GM06990 (cell line): Measurements from ENCODE around the gene TNFAIP8L1.

Experiments used
- DNase-seq: peaks from one replicate; pipeline ENCODE4 v3.0.0-alpha.2; 2011; ENCODE audit not compliant: insufficient read length; ENCODE audit errors: extremely low read depth
- H3K27me3 ChIP-seq: replicated peaks from 2 replicates; pipeline ENCODE4 v1.6.0; 2011; ENCODE audit warnings: low read length; ENCODE audit not compliant: control insufficient read depth, insufficient read depth
- H3K36me3 ChIP-seq: 2 replicates; pipeline ENCODE4 v1.5.1; 2011; ENCODE audit warnings: low read length; ENCODE audit not compliant: control insufficient read depth, insufficient read depth
- H3K4me3 ChIP-seq: replicated peaks from 2 replicates; pipeline ENCODE4 v1.5.1; 2011; ENCODE audit warnings: low read depth, mild to moderate bottlenecking, control low read depth, low read length
- TF ChIP-seq, protein P1 (sequence below): IDR thresholded peaks from 2 replicates; pipeline ENCODE4 v1.5.1; 2011; ENCODE audit warnings: low read length, control low read depth, mild to moderate bottlenecking, inconsistent platforms; ENCODE audit not compliant: insufficient read depth, poor library complexity, severe bottlenecking

Gene TNFAIP8L1

DNA sequence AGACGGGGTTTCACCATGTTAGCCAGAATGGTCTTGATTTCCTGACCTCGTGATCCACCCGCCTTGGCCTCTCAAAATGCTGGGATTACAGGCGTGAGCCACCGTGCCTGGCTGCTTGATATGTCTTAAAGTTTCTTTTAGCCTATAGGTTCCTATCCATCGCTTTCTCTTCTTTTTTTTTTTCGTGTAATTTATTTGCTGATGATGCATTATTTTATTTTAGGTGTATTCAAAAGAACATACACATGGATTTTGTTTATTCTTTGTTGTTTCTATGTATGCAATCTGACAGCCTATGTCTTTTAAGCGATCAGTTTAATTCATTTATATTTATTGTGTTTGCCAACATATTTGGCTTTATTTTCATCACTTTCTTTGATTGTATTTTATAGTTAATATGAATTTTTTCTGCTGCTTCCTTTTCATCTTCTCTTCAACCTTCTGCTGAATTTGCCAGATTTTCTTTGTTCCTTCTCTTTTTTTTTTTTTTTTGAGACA lies 26.0 kb upstream of the TNFAIP8L1 start:
- no peaks in the 10 kb centered on the region; the same call in 1 of the 2 replicates for H3K27me3 ChIP-seq
- no peak for DNase-seq
- TF ChIP-seq, protein P1, sequence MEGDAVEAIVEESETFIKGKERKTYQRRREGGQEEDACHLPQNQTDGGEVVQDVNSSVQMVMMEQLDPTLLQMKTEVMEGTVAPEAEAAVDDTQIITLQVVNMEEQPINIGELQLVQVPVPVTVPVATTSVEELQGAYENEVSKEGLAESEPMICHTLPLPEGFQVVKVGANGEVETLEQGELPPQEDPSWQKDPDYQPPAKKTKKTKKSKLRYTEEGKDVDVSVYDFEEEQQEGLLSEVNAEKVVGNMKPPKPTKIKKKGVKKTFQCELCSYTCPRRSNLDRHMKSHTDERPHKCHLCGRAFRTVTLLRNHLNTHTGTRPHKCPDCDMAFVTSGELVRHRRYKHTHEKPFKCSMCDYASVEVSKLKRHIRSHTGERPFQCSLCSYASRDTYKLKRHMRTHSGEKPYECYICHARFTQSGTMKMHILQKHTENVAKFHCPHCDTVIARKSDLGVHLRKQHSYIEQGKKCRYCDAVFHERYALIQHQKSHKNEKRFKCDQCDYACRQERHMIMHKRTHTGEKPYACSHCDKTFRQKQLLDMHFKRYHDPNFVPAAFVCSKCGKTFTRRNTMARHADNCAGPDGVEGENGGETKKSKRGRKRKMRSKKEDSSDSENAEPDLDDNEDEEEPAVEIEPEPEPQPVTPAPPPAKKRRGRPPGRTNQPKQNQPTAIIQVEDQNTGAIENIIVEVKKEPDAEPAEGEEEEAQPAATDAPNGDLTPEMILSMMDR: no peak

DNA sequence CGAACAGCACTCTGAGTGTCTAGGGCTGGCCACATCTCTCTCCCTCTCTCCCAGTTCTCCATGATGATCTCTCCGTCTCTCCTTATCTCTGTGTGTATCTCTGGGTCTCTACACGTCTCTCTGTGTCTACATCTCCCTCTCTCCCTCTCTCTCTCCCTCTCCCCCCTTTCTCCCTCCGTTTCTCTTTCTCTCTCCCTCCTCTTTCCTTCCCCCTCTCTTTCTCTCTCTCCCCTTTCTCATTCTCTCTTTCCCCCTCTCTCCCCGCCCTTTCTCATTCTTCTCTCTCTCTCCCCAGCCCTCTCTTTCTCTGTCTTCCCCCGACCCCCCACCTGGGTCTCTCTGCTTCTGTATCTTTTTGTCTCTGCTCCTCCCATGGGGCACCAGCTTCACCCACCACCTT lies 21.3 kb upstream of the TNFAIP8L1 start:
- Histone ChIP-seq H3K27me3 (no peaks in the 10 kb centered on the region; the same call in 1 of the 2 replicates), H3K4me3 (no peak overlapping the region), H3K36me3 (no peaks in the 10 kb centered on the region)
- TF ChIP-seq, protein P1: no peak
- DNase-seq: no peak

More for the DNA sequence above, 26.0 kb upstream of the TNFAIP8L1 start:
- Histone ChIP-seq H3K36me3 (no peaks in the 10 kb centered on the region), H3K4me3 (no peak overlapping the region)

DNA sequence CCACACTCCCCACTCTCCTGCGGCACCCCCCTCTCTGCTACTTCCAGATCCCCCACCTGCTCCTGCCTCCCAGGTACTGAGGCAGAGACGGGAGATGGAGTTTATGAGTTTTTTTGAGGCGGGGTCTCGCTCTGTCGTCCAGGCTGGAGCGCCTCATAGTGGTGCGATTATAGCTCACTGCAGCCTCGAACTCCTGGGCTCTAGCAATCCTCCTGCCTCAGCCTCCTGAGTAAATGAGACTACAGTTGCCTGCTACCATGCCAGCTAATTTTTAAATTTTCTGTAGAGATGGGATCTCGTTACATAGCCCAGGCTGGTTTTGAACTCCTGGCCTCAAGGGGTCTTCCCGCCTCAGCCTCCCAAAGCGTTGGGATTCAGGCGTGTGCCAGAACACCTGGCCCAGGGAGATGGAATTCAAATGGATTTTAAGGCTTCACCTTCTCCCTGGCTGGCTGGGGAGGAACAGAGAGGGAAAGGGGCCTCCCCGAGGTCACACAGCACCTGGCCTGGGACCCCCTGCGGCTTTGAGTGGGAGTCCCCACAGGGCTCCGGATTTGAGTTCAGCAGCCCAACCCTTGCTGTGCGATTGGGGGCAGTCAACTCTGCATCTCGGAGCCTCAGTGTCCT lies 19.5 kb upstream of the TNFAIP8L1 start:
- TF ChIP-seq, protein P1: no peak

DNA sequence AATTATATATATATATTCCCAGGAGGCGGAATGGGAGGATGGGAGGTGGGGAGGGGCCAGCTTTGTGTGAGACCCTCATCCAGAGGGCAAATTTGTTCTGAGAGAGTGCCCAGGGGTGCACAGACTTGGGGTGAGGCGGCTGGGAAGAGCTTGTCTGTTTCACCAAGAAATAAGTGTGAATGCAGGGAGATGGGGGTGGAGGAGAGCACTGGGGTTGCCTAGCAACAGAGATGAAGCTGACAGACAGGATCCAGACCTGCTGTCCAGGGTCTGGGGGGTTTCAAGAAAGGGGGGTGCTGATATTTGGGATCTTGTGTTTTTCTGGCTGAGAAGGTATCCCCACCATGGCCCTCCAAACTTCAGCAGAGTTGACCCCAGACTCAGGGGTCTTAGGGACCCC lies 18.6 kb upstream of the TNFAIP8L1 start:
- TF ChIP-seq, protein P1: no peak
- H3K36me3 ChIP-seq: no peaks in the 10 kb centered on the region
- H3K4me3 ChIP-seq: no peak overlapping the region
- DNase-seq: no peak
- H3K27me3 ChIP-seq: no peaks in the 10 kb centered on the region

More for the DNA sequence above, 19.5 kb upstream of the TNFAIP8L1 start:
- H3K4me3 ChIP-seq: no peak overlapping the region
- H3K27me3 ChIP-seq: no peaks in the 10 kb centered on the region
- no peaks in the 10 kb centered on the region for H3K36me3 ChIP-seq
- DNase-seq: no peak

DNA sequence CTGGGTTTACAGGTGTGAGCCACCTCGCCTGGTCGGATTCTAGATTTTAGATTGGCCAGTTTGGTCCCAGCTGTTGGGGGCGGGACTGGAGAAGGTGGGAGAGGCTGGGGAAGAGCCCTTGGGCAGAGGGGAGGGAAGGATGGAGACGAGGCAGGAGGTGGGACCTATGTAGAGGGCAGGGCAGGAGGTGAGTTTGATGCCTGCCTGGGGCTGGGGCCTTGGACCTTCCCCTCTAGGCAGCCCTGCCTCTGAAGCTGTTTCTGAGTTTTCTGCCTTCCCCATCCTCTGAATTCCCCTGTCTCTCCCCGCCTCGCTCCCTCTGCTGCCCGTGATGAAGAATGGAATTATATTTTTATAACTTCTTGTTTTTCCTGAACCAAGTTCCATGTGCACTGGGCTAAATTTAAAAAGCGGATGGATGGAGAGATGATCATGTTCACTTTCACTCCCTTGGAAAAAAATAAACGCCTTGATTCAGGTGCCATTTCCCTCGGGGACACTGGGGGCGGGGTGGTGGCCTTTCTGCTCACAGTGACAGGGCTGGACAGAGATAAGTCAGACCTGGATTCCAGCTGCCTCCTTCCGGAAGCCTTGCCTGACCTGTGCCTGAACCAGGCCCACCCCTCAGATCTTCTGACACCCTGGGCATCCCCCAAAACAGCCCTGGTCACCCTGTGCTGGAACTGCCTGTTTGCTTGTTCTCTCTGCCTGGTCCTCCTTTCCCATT lies 16.5 kb upstream of the TNFAIP8L1 start:
- no peaks in the 10 kb centered on the region for H3K36me3 ChIP-seq
- no peak overlapping the region for H3K4me3 ChIP-seq
- TF ChIP-seq, protein P1: peak; percentile 17
- no peak for DNase-seq
- H3K27me3 ChIP-seq: no peaks in the 10 kb centered on the region
